K562 (cell line): ENCODE measurements around the gene EVA1A. TPM values are rescaled to one million over a fixed set of nuclear protein-coding genes. Genes with fewer than 3 reads are reported as not detected.

Experiments used
- ASH1L ChIP-seq: fragments of 450-650 bp; IDR thresholded peaks from 2 replicates; pipeline ENCODE4 v1.6.1; 2018; ENCODE audit warnings: borderline replicate concordance, mild to moderate bottlenecking, low read depth; ENCODE audit not compliant: partially characterized antibody
- PRDM10 ChIP-seq: fragments of 450-650 bp; IDR thresholded peaks from 2 replicates; pipeline ENCODE4 v1.6.1; 2018; ENCODE audit not compliant: partially characterized antibody
- RBM22 ChIP-seq: fragments of 200-400 bp; formaldehyde crosslinking; IDR thresholded peaks from 2 replicates; pipeline ENCODE4 v1.6.1; 2018; ENCODE audit warnings: low read length, low read depth; ENCODE audit not compliant: poor library complexity, severe bottlenecking
- TSHZ1 ChIP-seq: fragments of 250-450 bp; sonication (Bioruptor Pico); IDR thresholded peaks from 2 replicates; pipeline ENCODE4 v1.4.0; 2020; ENCODE audit warnings: mild to moderate bottlenecking, moderate library complexity
- polyA plus RNA-seq, 8 experiments: library from polyadenylated mRNA; depleted of rRNA in 4 of 8; stranded (reverse) in 5 of 8; unstranded in 3 of 8; fragments of >200 nt; fragmentation: Nextera tagmentation in 2 of 8; fragmentation: Illumina TruSeq in 1 of 8; extraction: Ambion mirVana in 2 of 8; extraction: Trizol in 1 of 8; gene quantifications; 2 replicates each; pipeline versions ENCODE4 v1.2.1 to v1.2.3, GENCODE V29; 2011 to 2014; ENCODE audit warnings: inconsistent platforms in 1 of 8, missing spikeins in 1 of 8
- total RNA-seq, 7 experiments: library from RNA; depleted of rRNA in 6 of 7; stranded (reverse); fragments of >200 nt in 6 of 7; fragmentation: Illumina TruSeq in 2 of 7; extraction: Trizol in 2 of 7; gene quantifications; 2 replicates each; pipeline versions ENCODE4 v1.2.1 to v1.2.3, GENCODE V29; 2011 to 2021; ENCODE audit warnings: low replicate concordance in 1 of 7
- TF ChIP-seq, protein P1 (sequence below): fragments of 250-450 bp; sonication (Bioruptor Pico); IDR thresholded peaks from 2 replicates; pipeline ENCODE4 v1.4.0; 2020; ENCODE audit warnings: mild to moderate bottlenecking
- TF ChIP-seq, protein P2 (sequence below): fragments of 250-450 bp; sonication (Bioruptor Pico); IDR thresholded peaks from 2 replicates; pipeline ENCODE4 v1.8.0; 2022; ENCODE audit warnings: moderate library complexity, mild to moderate bottlenecking, inconsistent platforms

The EVA1A gene
- total and polyA plus RNA-seq, 9 of the 15 experiments (the other 6 are each of a cell fraction or from before 2014, with no cell fraction given) = not detected

DNA sequence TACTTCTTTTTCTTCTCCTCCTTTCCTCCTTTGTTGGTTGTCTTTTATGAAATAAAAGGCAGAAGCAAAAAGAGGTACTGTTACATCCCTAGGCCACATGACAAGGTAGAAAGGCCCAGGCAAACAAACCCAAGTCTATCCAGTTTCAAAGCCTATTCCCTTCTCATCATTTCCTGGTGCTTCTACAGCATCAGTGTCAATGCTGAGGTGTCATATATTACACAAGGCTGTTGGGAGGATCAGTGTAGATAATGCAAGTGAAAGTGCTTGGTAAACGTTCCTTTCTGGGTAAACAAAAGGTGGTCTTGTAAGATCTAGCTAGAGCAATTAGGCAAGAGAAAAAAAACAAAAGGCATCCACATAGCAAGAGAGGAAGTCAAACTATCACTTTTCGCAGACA lies 64.9 kb downstream of the EVA1A start (continued):
- TF ChIP-seq, protein P1, sequence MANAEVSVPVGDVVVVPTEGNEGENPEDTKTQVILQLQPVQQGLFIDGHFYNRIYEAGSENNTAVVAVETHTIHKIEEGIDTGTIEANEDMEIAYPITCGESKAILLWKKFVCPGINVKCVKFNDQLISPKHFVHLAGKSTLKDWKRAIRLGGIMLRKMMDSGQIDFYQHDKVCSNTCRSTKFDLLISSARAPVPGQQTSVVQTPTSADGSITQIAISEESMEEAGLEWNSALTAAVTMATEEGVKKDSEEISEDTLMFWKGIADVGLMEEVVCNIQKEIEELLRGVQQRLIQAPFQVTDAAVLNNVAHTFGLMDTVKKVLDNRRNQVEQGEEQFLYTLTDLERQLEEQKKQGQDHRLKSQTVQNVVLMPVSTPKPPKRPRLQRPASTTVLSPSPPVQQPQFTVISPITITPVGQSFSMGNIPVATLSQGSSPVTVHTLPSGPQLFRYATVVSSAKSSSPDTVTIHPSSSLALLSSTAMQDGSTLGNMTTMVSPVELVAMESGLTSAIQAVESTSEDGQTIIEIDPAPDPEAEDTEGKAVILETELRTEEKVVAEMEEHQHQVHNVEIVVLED (CRISPR knock-in tag) = no peak
- no peak for TF ChIP-seq ASH1L
- TF ChIP-seq TSHZ1 (CRISPR knock-in tag) = no peak
- no peak for TF ChIP-seq PRDM10
- no peak for TF ChIP-seq RBM22
- TF ChIP-seq, protein P2, sequence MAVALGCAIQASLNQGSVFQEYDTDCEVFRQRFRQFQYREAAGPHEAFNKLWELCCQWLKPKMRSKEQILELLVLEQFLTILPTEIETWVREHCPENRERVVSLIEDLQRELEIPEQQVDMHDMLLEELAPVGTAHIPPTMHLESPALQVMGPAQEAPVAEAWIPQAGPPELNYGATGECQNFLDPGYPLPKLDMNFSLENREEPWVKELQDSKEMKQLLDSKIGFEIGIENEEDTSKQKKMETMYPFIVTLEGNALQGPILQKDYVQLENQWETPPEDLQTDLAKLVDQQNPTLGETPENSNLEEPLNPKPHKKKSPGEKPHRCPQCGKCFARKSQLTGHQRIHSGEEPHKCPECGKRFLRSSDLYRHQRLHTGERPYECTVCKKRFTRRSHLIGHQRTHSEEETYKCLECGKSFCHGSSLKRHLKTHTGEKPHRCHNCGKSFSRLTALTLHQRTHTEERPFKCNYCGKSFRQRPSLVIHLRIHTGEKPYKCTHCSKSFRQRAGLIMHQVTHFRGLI (CRISPR knock-in tag) = no peak
